ENCODE data around the gene FUS.
"Not testable (repeated sequence)": the region's sequence is repeated elsewhere in the genome, so short reads cannot be mapped to it uniquely, and the experiment has no call there.

The FUS gene

GRCh38 chr16:31143694-31144148 lies 36.2 kb upstream of the FUS start:
- no peak for DNase-seq (ENCODE audit: low read depth)

- not testable (repeated sequence) for DNase-seq (ENCODE audit: low read depth)
Measured at GRCh38 chr16:31144418-31144817, 35.5 kb upstream of the FUS start.

GRCh38 chr16:31145398-31145990 lies 34.4 kb upstream of the FUS start:
- no peak for DNase-seq (ENCODE audit: low read depth)

DNA sequence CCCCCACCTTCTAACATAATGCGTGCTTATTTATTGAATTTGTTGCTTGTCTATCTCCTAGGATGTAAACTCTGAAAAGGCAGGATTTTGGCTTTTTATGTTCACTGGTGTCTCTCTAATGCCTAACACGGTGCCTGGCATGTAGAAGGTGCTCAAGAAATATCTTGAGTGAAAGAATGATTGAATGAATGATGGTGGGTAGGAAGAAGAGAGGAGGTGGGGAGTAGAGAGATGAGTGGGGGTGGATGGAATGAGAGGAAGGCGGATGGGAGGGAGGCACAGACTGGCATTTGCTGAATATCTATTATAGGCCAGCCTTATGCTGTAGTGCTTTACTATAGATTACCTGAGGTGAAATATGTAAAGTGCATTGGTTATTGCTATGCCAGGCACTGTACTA lies 32.4 kb upstream of the FUS start:
- DNase-seq (ENCODE audit: low read depth): no peak

DNA sequence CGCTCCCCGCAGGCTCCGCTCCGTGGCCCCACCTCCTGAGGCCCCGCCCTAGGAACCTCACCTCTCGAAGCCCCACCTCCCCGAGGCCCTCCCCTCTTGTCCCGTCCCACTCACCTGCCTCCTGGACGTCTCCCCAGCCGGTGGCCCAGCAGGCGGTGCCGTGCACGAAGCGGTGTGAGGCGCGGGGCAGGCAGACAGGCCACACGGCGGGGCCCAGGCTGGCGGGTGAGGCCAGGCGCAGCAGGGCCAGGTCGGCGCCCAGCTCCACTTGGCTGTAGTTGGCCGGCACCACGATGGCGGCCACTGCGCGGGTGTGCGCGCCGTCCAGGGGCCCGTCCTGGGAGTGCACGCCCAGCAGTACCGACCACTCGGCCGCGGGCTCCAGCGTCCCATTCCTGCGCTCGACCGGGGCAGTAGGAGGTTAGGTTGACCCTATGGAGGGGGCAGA lies 31.6 kb upstream of the FUS start:
- no peak for DNase-seq (ENCODE audit: low read depth)

DNA sequence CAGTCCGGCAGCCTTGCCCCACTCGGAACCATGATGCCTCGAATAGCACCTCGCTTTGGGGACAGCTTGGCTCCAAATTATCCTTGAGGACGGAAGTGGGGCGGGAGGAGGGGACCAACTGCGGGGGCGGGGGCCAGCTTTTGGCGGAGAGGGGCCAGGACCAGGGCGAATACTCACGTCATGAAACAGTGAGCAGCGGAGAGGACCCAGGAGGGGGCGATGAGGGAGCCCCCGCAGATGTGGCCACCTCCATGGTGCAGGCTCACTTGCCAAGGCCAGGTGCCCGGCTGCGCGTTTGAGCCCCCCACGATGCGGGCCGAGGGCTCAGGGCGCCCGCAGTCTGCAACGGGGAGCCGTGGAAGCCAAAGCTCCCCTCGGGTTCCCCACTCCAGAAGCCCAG lies 31.0 kb upstream of the FUS start:
- no peak for DNase-seq (ENCODE audit: low read depth)

DNA sequence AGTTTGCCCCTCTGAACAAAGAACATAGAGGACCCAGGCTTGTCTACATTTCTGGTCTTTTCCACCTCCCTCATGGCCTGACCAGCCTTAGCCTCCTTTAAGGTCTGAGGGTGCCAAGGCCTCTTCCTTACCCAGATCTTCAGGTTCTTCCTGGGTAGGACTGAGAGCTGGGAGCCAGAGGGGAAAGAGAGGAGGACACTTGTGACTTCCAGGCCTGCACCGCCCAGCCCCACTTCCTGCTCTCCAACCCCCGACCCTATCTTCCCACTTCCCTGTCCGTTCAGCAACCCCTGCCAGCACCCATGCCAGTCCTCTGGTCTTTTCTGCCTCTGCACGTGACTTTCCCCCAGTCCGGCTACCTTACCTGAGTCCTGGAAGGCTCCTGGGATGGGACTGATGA lies 30.6 kb upstream of the FUS start:
- DNase-seq (ENCODE audit: low read depth): no peak

DNA sequence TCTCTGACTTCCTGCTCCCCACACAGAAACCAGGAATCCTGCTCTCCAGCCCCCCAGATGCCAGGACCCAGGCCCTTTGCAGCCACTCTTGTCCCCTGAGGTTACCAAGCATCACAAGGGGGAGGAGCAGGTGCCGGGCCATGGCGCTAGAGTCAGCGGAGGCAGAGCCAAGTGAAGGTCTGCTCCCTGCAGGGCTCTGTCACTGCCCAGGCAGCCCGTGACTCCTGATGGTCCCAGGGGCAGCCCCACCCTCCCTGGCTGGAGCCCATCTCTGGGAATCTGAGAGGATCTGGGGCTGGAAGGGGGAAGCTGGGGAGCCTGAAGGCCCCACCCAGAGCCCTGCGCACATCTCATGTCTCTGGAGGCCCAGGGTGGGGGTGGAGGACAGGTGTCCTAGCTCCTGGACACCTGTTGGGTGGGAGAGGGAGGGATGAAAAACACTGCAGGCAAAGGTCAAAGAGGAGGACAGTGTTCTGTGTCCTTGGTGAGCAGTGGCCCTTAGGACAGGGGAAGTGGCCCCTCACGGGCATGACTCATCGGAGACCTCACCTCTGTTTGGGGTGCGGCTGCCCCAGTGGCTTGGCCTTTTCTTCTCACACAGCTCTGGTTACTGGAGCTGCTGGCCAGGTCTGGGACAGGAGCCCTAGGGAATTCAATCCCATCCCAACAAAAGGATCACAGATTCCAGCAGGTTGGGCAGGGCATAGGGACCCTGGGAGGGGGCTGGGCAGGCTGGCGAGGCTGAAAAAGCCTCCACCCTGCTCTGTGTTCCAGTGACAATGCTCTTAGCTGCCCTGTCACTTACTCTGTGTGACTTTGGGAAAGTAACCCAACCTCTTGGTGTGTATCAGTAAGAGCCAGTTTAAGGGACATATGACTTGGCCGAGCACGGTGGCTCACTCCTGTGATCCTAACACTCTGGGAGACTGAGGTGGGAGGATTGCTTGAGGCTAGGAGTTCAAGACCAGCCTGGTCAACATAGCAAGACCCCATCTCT lies 29.7 kb upstream of the FUS start, which contains the start of gene PRSS36:
PRSS36 (minus strand) TSS at position 173 of the 997 bp plus-strand sequence; CDS start at position 142, 31 bp downstream.
- DNase-seq (ENCODE audit: low read depth): no peak

DNA sequence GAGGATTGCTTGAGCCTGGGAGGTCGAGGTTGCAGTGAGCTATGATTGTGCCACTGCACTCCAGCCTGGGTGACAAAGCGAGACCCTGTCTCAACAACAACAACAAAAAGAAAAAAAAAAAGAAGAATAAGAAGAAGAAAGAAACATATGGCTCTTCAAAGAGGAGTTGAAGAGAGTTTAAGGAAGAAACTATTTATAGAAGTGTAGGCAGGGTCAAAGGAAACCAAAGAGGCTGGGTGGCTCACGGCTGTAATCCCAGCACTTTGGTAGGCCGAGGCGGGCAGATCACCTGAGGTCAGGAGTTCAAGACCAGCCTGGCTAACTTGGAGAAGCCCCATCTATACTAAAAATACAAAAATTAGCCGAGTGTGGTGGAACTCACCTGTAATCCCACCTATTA lies 29.0 kb upstream of the FUS start:
- not testable (repeated sequence) for DNase-seq (ENCODE audit: low read depth)

- no peak for DNase-seq (ENCODE audit: low read depth)
Measured at GRCh38 chr16:31157136-31157535, 22.8 kb upstream of the FUS start.

- DNase-seq (ENCODE audit: low read depth): no peak
Measured at GRCh38 chr16:31167315-31167714, 12.6 kb upstream of the FUS start.

GRCh38 chr16:31168848-31169247 lies 11.1 kb upstream of the FUS start:
- no peak for DNase-seq (ENCODE audit: low read depth)

GRCh38 chr16:31170048-31170447 lies 9.9 kb upstream of the FUS start:
- DNase-seq (ENCODE audit: low read depth): not testable (repeated sequence)

DNA sequence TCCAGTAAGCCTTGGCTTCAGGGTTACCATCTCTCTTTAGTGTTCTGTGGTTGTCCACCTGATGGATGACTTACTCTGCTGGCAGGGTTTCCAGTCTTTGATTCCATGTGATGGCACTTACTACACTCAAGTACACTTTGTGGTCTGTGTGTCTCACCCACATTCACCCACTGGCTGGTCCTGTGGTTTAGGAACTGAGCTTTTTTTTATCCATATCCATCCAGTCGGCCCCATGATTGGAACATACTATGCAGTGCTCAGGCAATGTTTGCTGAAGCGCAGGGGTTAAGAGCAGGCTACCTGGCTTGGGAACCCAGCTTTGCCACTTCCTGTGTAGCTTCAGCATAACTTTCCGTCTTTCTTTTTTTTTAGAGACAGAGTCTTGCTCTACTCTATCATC lies 2.8 kb upstream of the FUS start:
- peak; percentile 38 for DNase-seq (ENCODE audit: low read depth)

DNA sequence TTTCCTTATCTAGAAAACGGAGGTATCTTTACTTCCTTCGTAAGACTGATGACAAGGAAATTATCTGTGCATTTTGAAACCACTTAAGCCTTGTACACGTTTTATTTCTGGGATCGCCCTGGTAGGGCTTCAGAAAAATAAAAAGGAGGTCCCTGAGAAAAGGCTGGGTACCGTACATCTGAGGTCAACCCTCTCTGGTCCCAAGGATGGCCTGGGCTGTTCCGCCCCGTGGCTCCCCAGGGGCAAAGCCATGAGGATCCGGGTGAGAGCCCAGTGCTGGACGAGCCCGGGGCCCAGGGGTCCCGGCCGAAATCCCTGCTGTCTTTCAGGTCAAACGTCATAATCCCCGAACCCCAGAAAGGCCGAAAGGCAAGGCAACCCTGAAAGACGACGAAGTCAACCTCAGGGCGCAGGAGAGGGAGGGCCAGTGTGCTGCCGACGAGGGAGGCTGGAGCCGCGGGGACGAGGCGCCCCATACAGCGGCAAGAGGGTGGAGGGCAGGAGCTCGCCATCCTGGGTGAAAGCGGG lies 656 bp upstream of the FUS start:
- no peak for DNase-seq (ENCODE audit: low read depth)

DNA sequence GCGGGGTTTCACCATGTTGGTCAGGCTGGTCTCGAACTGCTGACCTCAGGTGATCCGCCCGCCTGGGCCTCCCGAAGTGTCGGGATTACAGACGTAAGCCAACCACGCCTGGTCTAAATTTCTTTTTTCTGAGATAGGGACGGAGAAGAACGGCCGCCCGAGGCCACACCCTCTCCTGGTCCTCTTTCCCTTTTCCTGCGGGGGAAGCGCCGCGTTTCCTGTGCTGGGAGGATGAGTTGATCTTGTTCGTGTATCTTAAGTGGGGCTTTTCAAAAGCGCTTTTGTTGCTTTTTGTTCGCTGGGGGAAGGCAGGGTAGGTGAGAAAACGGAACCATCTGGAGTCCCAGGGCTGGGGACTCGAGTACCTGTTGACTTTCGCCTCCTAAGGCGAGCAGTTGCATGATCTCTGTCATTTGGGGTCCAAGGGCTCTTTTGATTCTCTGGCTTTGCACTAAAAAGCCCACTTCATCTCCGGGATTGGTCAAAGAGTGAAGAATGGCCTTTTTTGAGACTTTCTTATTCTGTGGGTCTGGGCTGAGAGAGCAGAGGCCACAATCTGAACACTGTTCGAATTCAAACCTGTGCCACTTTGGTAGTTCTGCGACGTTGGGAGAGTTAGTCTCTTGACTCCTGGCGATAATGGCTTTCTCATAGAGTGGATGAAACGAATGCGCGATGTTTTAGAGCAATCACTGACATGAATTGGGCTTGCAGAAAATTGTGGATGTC lies 1.3 kb downstream of the FUS start:
- no peak for DNase-seq (ENCODE audit: low read depth)

- DNase-seq (ENCODE audit: low read depth): no peak
Measured at GRCh38 chr16:31182391-31182790, 2.5 kb downstream of the FUS start.

DNA sequence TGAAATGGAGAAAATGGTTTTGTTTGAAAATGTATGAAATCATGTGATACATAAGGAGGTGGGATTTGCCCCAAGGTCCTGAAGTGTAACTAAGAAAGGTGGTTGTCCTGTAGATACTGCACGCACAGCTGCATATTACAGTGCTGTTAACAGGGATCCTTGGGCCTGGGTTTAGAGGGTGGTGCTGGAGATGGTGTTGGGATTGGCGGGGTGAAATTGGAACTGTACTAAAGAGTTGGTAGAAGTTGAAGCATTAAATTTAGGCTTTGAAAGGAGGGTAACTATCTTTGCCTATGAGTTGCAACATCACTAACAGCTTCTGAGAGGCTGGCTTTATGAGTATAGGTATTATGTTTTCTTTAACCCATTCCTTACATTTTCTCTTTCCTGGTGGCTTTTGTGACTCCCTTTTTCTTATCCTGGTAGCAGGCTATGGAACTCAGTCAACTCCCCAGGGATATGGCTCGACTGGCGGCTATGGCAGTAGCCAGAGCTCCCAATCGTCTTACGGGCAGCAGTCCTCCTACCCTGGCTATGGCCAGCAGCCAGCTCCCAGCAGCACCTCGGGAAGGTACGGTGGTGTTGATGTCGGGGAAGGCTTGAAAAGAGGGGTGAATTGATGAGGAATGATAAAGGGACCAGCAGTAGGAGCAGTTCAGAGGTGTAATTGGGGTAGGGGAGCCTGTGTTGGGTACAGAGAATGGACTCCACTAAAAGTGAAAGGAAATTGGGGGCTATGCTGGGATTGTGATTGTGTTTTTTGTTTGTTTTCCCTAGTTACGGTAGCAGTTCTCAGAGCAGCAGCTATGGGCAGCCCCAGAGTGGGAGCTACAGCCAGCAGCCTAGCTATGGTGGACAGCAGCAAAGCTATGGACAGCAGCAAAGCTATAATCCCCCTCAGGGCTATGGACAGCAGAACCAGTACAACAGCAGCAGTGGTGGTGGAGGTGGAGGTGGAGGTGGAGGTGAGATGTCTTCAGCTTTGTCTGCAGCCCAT lies 3.8 kb downstream of the FUS start:
- no peak for DNase-seq (ENCODE audit: low read depth)

GRCh38 chr16:31184888-31185287 lies 4.9 kb downstream of the FUS start:
- no peak for DNase-seq (ENCODE audit: low read depth)

- no peak for DNase-seq (ENCODE audit: low read depth)
Measured at GRCh38 chr16:31185339-31185738, 5.4 kb downstream of the FUS start.

DNA sequence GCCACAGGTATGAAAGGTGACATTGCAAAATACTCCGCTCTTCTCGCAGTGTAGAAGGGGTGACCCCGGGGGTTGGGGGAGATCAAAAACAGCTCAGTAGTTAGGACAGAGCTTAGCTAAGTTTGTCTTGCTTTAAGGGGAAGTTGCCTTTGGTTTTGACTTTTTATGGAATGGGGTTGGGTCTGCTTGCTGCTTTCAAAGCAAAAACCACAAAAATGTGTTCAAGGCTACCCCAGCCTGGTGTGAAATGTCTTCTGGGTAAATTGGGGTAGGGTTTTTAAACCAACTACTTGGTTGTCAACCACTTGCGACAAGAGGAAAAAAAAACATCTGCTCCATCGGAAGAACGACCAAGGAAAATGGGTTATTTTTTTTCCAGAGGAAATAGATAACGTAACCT lies 6.2 kb downstream of the FUS start:
- no peak for DNase-seq (ENCODE audit: low read depth)

Data from activated T-cell treated with anti-CD3 and anti-CD28 coated beads for 1 hour (primary cell).